Neural crest cell (in vitro differentiated cells): ENCODE data around the gene GRHL1. TPM values are rescaled to one million over a fixed set of nuclear protein-coding genes. Genes with fewer than 3 reads are reported as not detected.

Experiments used
- DNase-seq: peaks from one replicate; pipeline ENCODE4 v3.0.0; 2021; ENCODE audit warnings: low read depth, mixed read lengths, low spot score
- H3K27ac Mint-ChIP-seq: one replicate; pipeline ENCODE4 v1.8.0; 2021; ENCODE audit warnings: mild to moderate bottlenecking, mixed read lengths; ENCODE audit not compliant: unreplicated experiment
- H3K27me3 Mint-ChIP-seq: 2 replicates; pipeline ENCODE4 v1.8.0; 2021; ENCODE audit warnings: low read depth, mild to moderate bottlenecking, mixed read lengths
- H3K36me3 Mint-ChIP-seq: 2 replicates; pipeline ENCODE4 v1.8.0; 2021; ENCODE audit warnings: low read depth, mild to moderate bottlenecking, mixed read lengths
- H3K4me1 Mint-ChIP-seq: 2 replicates; pipeline ENCODE4 v1.8.0; 2021; ENCODE audit warnings: mixed read lengths
- H3K4me3 Mint-ChIP-seq: one replicate; pipeline ENCODE4 v1.8.0; 2021; ENCODE audit warnings: mild to moderate bottlenecking, mixed read lengths
- H3K9me3 Mint-ChIP-seq: 2 replicates; pipeline ENCODE4 v1.8.0; 2021; ENCODE audit warnings: mixed read lengths
- CTCF ChIP-seq: fragments of 200-600 bp; sonication (generic); conservative IDR thresholded peaks from 2 replicates; pipeline ENCODE4 v1.5.0; 2021; ENCODE audit warnings: antibody characterized with exemption, mild to moderate bottlenecking
- total RNA-seq: library from RNA; stranded (reverse); gene quantifications from 2 replicates; pipeline ENCODE4 v1.2.1, GENCODE V29; 2021

The GRHL1 gene
- total RNA-seq, 1 donor from 2014 or later, result 3.4 TPM

GRCh38 chr2:10017313-10017941 is 65.9 kb downstream of the GRHL1 start:
- no peaks in the 10 kb centered on the region for H3K36me3 Mint-ChIP-seq
- DNase-seq, result no peak
- TF ChIP-seq CTCF, result no peak
- H3K27me3 Mint-ChIP-seq, result peaks cover 14% of the 10 kb centered on the region
- no peak overlapping the region for H3K4me3 Mint-ChIP-seq
- no peaks in the 10 kb centered on the region for H3K9me3 Mint-ChIP-seq
- H3K27ac Mint-ChIP-seq, result no peak overlapping the region
- no peaks in the 10 kb centered on the region for H3K4me1 Mint-ChIP-seq

- Mint-ChIP-seq H3K9me3 (no peaks in the 10 kb centered on the region), H3K36me3 (no peaks in the 10 kb centered on the region), H3K27me3 (peaks cover 14% of the 10 kb centered on the region), H3K4me3 (no peak overlapping the region), H3K27ac (no peak overlapping the region), H3K4me1 (no peaks in the 10 kb centered on the region)
- no peak for TF ChIP-seq CTCF
- DNase-seq, result no peak
Measured at GRCh38 chr2:10019174-10019573, 67.7 kb downstream of the GRHL1 start.

GRCh38 chr2:10019602-10020400 is 68.3 kb downstream of the GRHL1 start:
- no peak for TF ChIP-seq CTCF
- peaks cover 14% of the 10 kb centered on the region for H3K27me3 Mint-ChIP-seq

GRCh38 chr2:10022041-10022421 is 70.5 kb downstream of the GRHL1 start:
- Mint-ChIP-seq H3K4me3 (no peak overlapping the region), H3K4me1 (no peaks in the 10 kb centered on the region), H3K36me3 (no peaks in the 10 kb centered on the region), H3K9me3 (no peaks in the 10 kb centered on the region), H3K27me3 (peaks cover 14% of the 10 kb centered on the region), H3K27ac (no peak overlapping the region)
- DNase-seq, result no peak
- no peak for TF ChIP-seq CTCF

More at GRCh38 chr2:10019602-10020400, 68.3 kb downstream of the GRHL1 start:
- Mint-ChIP-seq H3K27ac (no peak overlapping the region), H3K4me3 (no peak overlapping the region), H3K4me1 (no peaks in the 10 kb centered on the region), H3K9me3 (no peaks in the 10 kb centered on the region), H3K36me3 (no peaks in the 10 kb centered on the region)
- DNase-seq, result no peak

GRCh38 chr2:10022445-10022844 is 71.0 kb downstream of the GRHL1 start:
- Mint-ChIP-seq H3K36me3 (no peaks in the 10 kb centered on the region), H3K4me1 (no peaks in the 10 kb centered on the region), H3K27ac (no peak overlapping the region), H3K27me3 (peaks cover 14% of the 10 kb centered on the region), H3K9me3 (no peaks in the 10 kb centered on the region), H3K4me3 (no peak overlapping the region)
- no peak for DNase-seq
- no peak for TF ChIP-seq CTCF
